ENCODE results near the gene TCF25. TPM values are rescaled to one million over a fixed set of nuclear protein-coding genes. Genes with fewer than 3 reads are reported as not detected.
A peak's percentile ranks its signal among the peaks of the same experiment; 100 is the strongest.
"Not testable (repeated sequence)": the region's sequence is repeated elsewhere in the genome, so short reads cannot be mapped to it uniquely, and the experiment has no call there.

TCF25 gene
- polyA plus RNA-seq (2013, experiment 1 of 2; ENCODE audit: insufficient read length), result 142 TPM
- 143 TPM for polyA plus RNA-seq (2013, experiment 2 of 2; ENCODE audit: insufficient read length)

GRCh38 chr16:89873109-89873971 is at the start of gene TCF25:
TCF25 (plus strand) TSS chr16:89873592; CDS start chr16:89873668, 76 bp downstream.
- peak; percentile 91 for DNase-seq

GRCh38 chr16:89823824-89824148 is 49.6 kb upstream of the TCF25 start:
- DNase-seq, result not testable (repeated sequence)

- DNase-seq, result no peak
Observed at GRCh38 chr16:89826531-89827382, 46.6 kb upstream of the TCF25 start.

GRCh38 chr16:89827383-89828198 is 45.8 kb upstream of the TCF25 start:
- DNase-seq, result peak; percentile 30

GRCh38 chr16:89828199-89828869 is 45.1 kb upstream of the TCF25 start, which contains the start of gene SPIRE2:
SPIRE2 (plus strand) TSS chr16:89828475; CDS start chr16:89828551, 76 bp downstream.
- DNase-seq, result peak; percentile 78

- DNase-seq, result no peak
Observed at GRCh38 chr16:89828870-89829629, 44.3 kb upstream of the TCF25 start.

- no peak for DNase-seq
Observed at GRCh38 chr16:89829630-89830437, 43.6 kb upstream of the TCF25 start.

- no peak for DNase-seq
Observed at GRCh38 chr16:89831810-89832328, 41.5 kb upstream of the TCF25 start.

GRCh38 chr16:89833664-89834363 is 39.6 kb upstream of the TCF25 start:
- DNase-seq, result not testable (repeated sequence)

- DNase-seq, result not testable (repeated sequence)
Observed at GRCh38 chr16:89834813-89835363, 38.5 kb upstream of the TCF25 start.

- not testable (repeated sequence) for DNase-seq
Observed at GRCh38 chr16:89836484-89836883, 36.9 kb upstream of the TCF25 start.

- no peak for DNase-seq
Observed at GRCh38 chr16:89837014-89837546, 36.3 kb upstream of the TCF25 start.

GRCh38 chr16:89841275-89841674 is 32.1 kb upstream of the TCF25 start:
- no peak for DNase-seq

- DNase-seq, result peak; percentile 83
Observed at GRCh38 chr16:89842471-89843408, 30.7 kb upstream of the TCF25 start.

- no peak for DNase-seq
Observed at GRCh38 chr16:89843409-89844350, 29.7 kb upstream of the TCF25 start.

- no peak for DNase-seq
Observed at GRCh38 chr16:89844739-89845339, 28.6 kb upstream of the TCF25 start.
